ENCODE data around the gene SLC19A3.
"Not testable (repeated sequence)": the region's sequence is repeated elsewhere in the genome, so short reads cannot be mapped to it uniquely, and the experiment has no call there.

Gene SLC19A3

GRCh38 chr2:227703280-227703732 lies 14.5 kb downstream of the SLC19A3 start:
- no CpG with 5 or more reads among the region's 4 CpGs for WGBS (ENCODE audit: insufficient coverage, insufficient read length)
- Histone ChIP-seq H3K4me1 (ENCODE audit: control insufficient read depth, insufficient read depth, low read length) (no peaks in the 10 kb centered on the region), H3K4me3 (ENCODE audit: low read length) (no peak overlapping the region), H3K36me3 (ENCODE audit: control insufficient read depth, insufficient read depth, low read length) (no peaks in the 10 kb centered on the region), H3K27me3 (ENCODE audit: control insufficient read depth, insufficient read depth, low read length) (no peaks in the 10 kb centered on the region), H3K9me3 (ENCODE audit: control insufficient read depth, insufficient read depth, low read length) (no peaks in the 10 kb centered on the region), H3K27ac (ENCODE audit: low read length) (no peak overlapping the region)
- no peak for DNase-seq (ENCODE audit: low read depth, low spot score)

- no peaks in the 10 kb centered on the region for H3K4me1 ChIP-seq (ENCODE audit: control insufficient read depth, insufficient read depth, low read length)
- H3K27ac ChIP-seq (ENCODE audit: low read length), result no peak overlapping the region
- DNase-seq (ENCODE audit: low read depth, low spot score), result no peak
- H3K27me3 ChIP-seq (ENCODE audit: control insufficient read depth, insufficient read depth, low read length), result no peaks in the 10 kb centered on the region
- H3K4me3 ChIP-seq (ENCODE audit: low read length), result no peak overlapping the region
- H3K36me3 ChIP-seq (ENCODE audit: control insufficient read depth, insufficient read depth, low read length), result no peaks in the 10 kb centered on the region
- H3K9me3 ChIP-seq (ENCODE audit: control insufficient read depth, insufficient read depth, low read length), result no peaks in the 10 kb centered on the region
- no CpG with 5 or more reads among the region's 3 CpGs for WGBS (ENCODE audit: insufficient coverage, insufficient read length)
These were observed 16.3 kb downstream of the SLC19A3 start for GRCh38 chr2:227701556-227701955.

GRCh38 chr2:227696990-227697679 lies 20.7 kb downstream of the SLC19A3 start:
- H3K4me3 ChIP-seq (ENCODE audit: low read length), result no peak overlapping the region
- no peak for DNase-seq (ENCODE audit: low read depth, low spot score)
- no peak overlapping the region for H3K27ac ChIP-seq (ENCODE audit: low read length)
- WGBS (ENCODE audit: insufficient coverage, insufficient read length), result no CpG with 5 or more reads among the region's 2 CpGs
- H3K27me3 ChIP-seq (ENCODE audit: control insufficient read depth, insufficient read depth, low read length), result no peaks in the 10 kb centered on the region
- no peaks in the 10 kb centered on the region for H3K36me3 ChIP-seq (ENCODE audit: control insufficient read depth, insufficient read depth, low read length)
- H3K4me1 ChIP-seq (ENCODE audit: control insufficient read depth, insufficient read depth, low read length), result no peaks in the 10 kb centered on the region
- no peaks in the 10 kb centered on the region for H3K9me3 ChIP-seq (ENCODE audit: control insufficient read depth, insufficient read depth, low read length)

GRCh38 chr2:227687189-227687588 lies 30.6 kb downstream of the SLC19A3 start:
- Histone ChIP-seq H3K4me3 (ENCODE audit: low read length) (no peak overlapping the region), H3K27me3 (ENCODE audit: control insufficient read depth, insufficient read depth, low read length) (no peaks in the 10 kb centered on the region), H3K4me1 (ENCODE audit: control insufficient read depth, insufficient read depth, low read length) (no peaks in the 10 kb centered on the region), H3K36me3 (ENCODE audit: control insufficient read depth, insufficient read depth, low read length) (no peaks in the 10 kb centered on the region), H3K9me3 (ENCODE audit: control insufficient read depth, insufficient read depth, low read length) (no peaks in the 10 kb centered on the region), H3K27ac (ENCODE audit: low read length) (no peak overlapping the region)
- WGBS (ENCODE audit: insufficient coverage, insufficient read length), result no CpG with 5 or more reads among the region's 3 CpGs
- no peak for DNase-seq (ENCODE audit: low read depth, low spot score)

GRCh38 chr2:227684258-227684657 lies 33.6 kb downstream of the SLC19A3 start:
- WGBS (ENCODE audit: insufficient coverage, insufficient read length), result no CpG with 5 or more reads among the region's 5 CpGs
- Histone ChIP-seq H3K36me3 (ENCODE audit: control insufficient read depth, insufficient read depth, low read length) (no peaks in the 10 kb centered on the region), H3K27ac (ENCODE audit: low read length) (no peak overlapping the region), H3K4me3 (ENCODE audit: low read length) (no peak overlapping the region), H3K9me3 (ENCODE audit: control insufficient read depth, insufficient read depth, low read length) (no peaks in the 10 kb centered on the region), H3K4me1 (ENCODE audit: control insufficient read depth, insufficient read depth, low read length) (no peaks in the 10 kb centered on the region), H3K27me3 (ENCODE audit: control insufficient read depth, insufficient read depth, low read length) (no peaks in the 10 kb centered on the region)
- DNase-seq (ENCODE audit: low read depth, low spot score), result no peak

GRCh38 chr2:227677928-227678327 lies 39.9 kb downstream of the SLC19A3 start:
- WGBS (ENCODE audit: insufficient coverage, insufficient read length), result no CpG with 5 or more reads among the region's 3 CpGs
- H3K4me3 ChIP-seq (ENCODE audit: low read length), result no peak overlapping the region
- no peaks in the 10 kb centered on the region for H3K4me1 ChIP-seq (ENCODE audit: control insufficient read depth, insufficient read depth, low read length)
- no peaks in the 10 kb centered on the region for H3K27me3 ChIP-seq (ENCODE audit: control insufficient read depth, insufficient read depth, low read length)
- no peaks in the 10 kb centered on the region for H3K36me3 ChIP-seq (ENCODE audit: control insufficient read depth, insufficient read depth, low read length)
- no peaks in the 10 kb centered on the region for H3K9me3 ChIP-seq (ENCODE audit: control insufficient read depth, insufficient read depth, low read length)
- no peak overlapping the region for H3K27ac ChIP-seq (ENCODE audit: low read length)
- DNase-seq (ENCODE audit: low read depth, low spot score), result no peak

GRCh38 chr2:227674485-227674884 lies 43.3 kb downstream of the SLC19A3 start:
- Histone ChIP-seq H3K4me3 (ENCODE audit: low read length) (no peak overlapping the region), H3K27me3 (ENCODE audit: control insufficient read depth, insufficient read depth, low read length) (no peaks in the 10 kb centered on the region), H3K27ac (ENCODE audit: low read length) (no peak overlapping the region), H3K4me1 (ENCODE audit: control insufficient read depth, insufficient read depth, low read length) (no peaks in the 10 kb centered on the region; the same call in 1 of the 2 replicates), H3K36me3 (ENCODE audit: control insufficient read depth, insufficient read depth, low read length) (no peaks in the 10 kb centered on the region), H3K9me3 (ENCODE audit: control insufficient read depth, insufficient read depth, low read length) (no peaks in the 10 kb centered on the region)
- no CpG with 5 or more reads among the region's 5 CpGs for WGBS (ENCODE audit: insufficient coverage, insufficient read length)
- no peak for DNase-seq (ENCODE audit: low read depth, low spot score)

- H3K27ac ChIP-seq (ENCODE audit: low read length); H3K27me3 ChIP-seq (ENCODE audit: control insufficient read depth, insufficient read depth, low read length); H3K4me3 ChIP-seq (ENCODE audit: low read length); H3K4me1 ChIP-seq (ENCODE audit: control insufficient read depth, insufficient read depth, low read length); H3K9me3 ChIP-seq (ENCODE audit: control insufficient read depth, insufficient read depth, low read length); DNase-seq (ENCODE audit: low read depth, low spot score); H3K36me3 ChIP-seq (ENCODE audit: control insufficient read depth, insufficient read depth, low read length): not testable (repeated sequence)
- no CpG with 5 or more reads among the region's 5 CpGs for WGBS (ENCODE audit: insufficient coverage, insufficient read length)
These were observed 44.2 kb downstream of the SLC19A3 start for GRCh38 chr2:227673620-227674019.

GRCh38 chr2:227671170-227671905 lies 46.5 kb downstream of the SLC19A3 start:
- H3K4me3 ChIP-seq (ENCODE audit: low read length), result no peak overlapping the region
- H3K9me3 ChIP-seq (ENCODE audit: control insufficient read depth, insufficient read depth, low read length), result no peaks in the 10 kb centered on the region
- H3K4me1 ChIP-seq (ENCODE audit: control insufficient read depth, insufficient read depth, low read length), result no peaks in the 10 kb centered on the region; the same call in 1 of the 2 replicates
- H3K27ac ChIP-seq (ENCODE audit: low read length), result no peak overlapping the region
- DNase-seq (ENCODE audit: low read depth, low spot score), result no peak
- WGBS (ENCODE audit: insufficient coverage, insufficient read length), result no CpG with 5 or more reads among the region's 3 CpGs
- H3K27me3 ChIP-seq (ENCODE audit: control insufficient read depth, insufficient read depth, low read length), result no peaks in the 10 kb centered on the region
- no peaks in the 10 kb centered on the region for H3K36me3 ChIP-seq (ENCODE audit: control insufficient read depth, insufficient read depth, low read length)

GRCh38 chr2:227666631-227667170 lies 51.1 kb downstream of the SLC19A3 start, which contains the start of gene SCYGR5:
TSS of gene SCYGR5 (plus strand) at chr2:227666804. CDS start at chr2:227666804, 0 bp downstream.
- H3K27ac ChIP-seq (ENCODE audit: low read length); DNase-seq (ENCODE audit: low read depth, low spot score); H3K4me1 ChIP-seq (ENCODE audit: control insufficient read depth, insufficient read depth, low read length); H3K4me3 ChIP-seq (ENCODE audit: low read length); H3K36me3 ChIP-seq (ENCODE audit: control insufficient read depth, insufficient read depth, low read length); H3K27me3 ChIP-seq (ENCODE audit: control insufficient read depth, insufficient read depth, low read length); H3K9me3 ChIP-seq (ENCODE audit: control insufficient read depth, insufficient read depth, low read length): not testable (repeated sequence)
- no CpG with 5 or more reads among the region's 13 CpGs for WGBS (ENCODE audit: insufficient coverage, insufficient read length)
